ENCODE measurements around the gene NHSL1. TPM values are rescaled to one million over a fixed set of nuclear protein-coding genes. Genes with fewer than 3 reads are reported as not detected.

NHSL1 gene
- total and polyA plus RNA-seq, 9 of the 15 experiments (the other 6 are each of a cell fraction or from before 2014, with no cell fraction given) = 0.09 to 0.20 TPM; not detected in 7

DNA sequence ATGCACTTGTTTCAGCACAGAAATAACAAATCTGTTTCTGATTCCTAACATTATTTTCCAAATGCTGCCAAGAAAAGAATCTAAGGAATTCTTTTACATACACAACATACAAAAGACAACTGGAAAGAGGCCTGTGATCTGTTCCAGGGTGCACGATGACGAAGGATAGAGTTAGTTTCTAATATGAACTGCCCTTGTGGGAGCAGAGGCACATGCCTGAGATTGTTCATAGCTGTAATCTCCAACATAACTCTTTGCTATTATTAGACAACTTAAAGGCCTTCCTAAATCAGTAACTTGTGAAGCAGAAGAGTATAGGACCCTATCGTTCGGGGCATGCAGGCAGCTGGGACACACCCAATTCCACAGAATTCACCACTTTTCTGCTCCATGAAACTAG, 41.2 kb upstream of the NHSL1 start (continued):
- TF ChIP-seq ELF2 (CRISPR knock-in tag; IDR thresholded peaks at IDR 0.05) (no peak), ZNF324 (CRISPR knock-in tag; IDR thresholded peaks at IDR 0.05) (no peak)

- intact Hi-C loops (cut with micrococcal nuclease) = no loop called here
- no peak overlapping the region for H3K9ac ChIP-seq (ENCODE audit: insufficient read depth in 1 of 2, low read depth in 2 of 2, low read length in 2 of 2)
- no peaks in the 10 kb centered on the region for H4K20me1 ChIP-seq (replicated peaks; ENCODE audit: control insufficient read depth, insufficient read depth, low read length)
- DNase-seq (ENCODE audit: extremely low read depth in 1 of 4, low spot score in 3 of 4) (no peak), FAIRE-seq (no peak), ATAC-seq (no peak)
- no peak overlapping the region for H3K27ac ChIP-seq (ENCODE audit: extremely low read depth, low read depth, low read length)
- in situ Hi-C loops (cut with MboI) = no loop called here
- peaks cover 10 to 15% of the 10 kb centered on the region in 2 experiments for H3K27me3 ChIP-seq (ENCODE audit: control insufficient read depth in 2 of 2, insufficient read depth in 2 of 2, low read length in 2 of 2)
- H3K4me2 ChIP-seq (ENCODE audit: insufficient read depth, low read length) = no peak overlapping the region
- H3K4me3 ChIP-seq = no peak overlapping the region
- WGBS (ENCODE audit: insufficient coverage, low coverage, missing lambda C conversion rate) = 0% methylated on average over 1 of the region's 1 CpG
- H3K79me2 ChIP-seq (ENCODE audit: control insufficient read depth, insufficient read depth, low read length) = no peaks in the 10 kb centered on the region
- no peak for TF ChIP-seq TCF3 (CRISPR knock-in tag; IDR thresholded peaks at IDR 0.05)
- H3K9me3 ChIP-seq (replicated peaks; ENCODE audit: control insufficient read depth, insufficient read depth, low read depth, low read length) = no peaks in the 10 kb centered on the region
- H3K36me3 ChIP-seq (ENCODE audit: control insufficient read depth, insufficient read depth, low read length) = no peaks in the 10 kb centered on the region
- BruUV-seq (replicated peaks) = no TSS peak
- no peak overlapping the region for H2AFZ ChIP-seq (ENCODE audit: low read depth, low read length)
- H3K4me1 ChIP-seq (replicated peaks in 1 of 2; ENCODE audit: control insufficient read depth in 2 of 2, insufficient read depth in 2 of 2, low read length in 2 of 2) = no peaks in the 10 kb centered on the region
- no peaks in the 10 kb centered on the region for H3K9me1 ChIP-seq (ENCODE audit: control insufficient read depth, insufficient read depth, low read length)
- ChIA-PET CTCF (ENCODE audit: low intra/inter-chr PET ratio) (no interaction called here), POLR2A (no interaction called here)
Observed at GRCh38 chr6:138539876-138540275, 40.6 kb upstream of the NHSL1 start.

DNA sequence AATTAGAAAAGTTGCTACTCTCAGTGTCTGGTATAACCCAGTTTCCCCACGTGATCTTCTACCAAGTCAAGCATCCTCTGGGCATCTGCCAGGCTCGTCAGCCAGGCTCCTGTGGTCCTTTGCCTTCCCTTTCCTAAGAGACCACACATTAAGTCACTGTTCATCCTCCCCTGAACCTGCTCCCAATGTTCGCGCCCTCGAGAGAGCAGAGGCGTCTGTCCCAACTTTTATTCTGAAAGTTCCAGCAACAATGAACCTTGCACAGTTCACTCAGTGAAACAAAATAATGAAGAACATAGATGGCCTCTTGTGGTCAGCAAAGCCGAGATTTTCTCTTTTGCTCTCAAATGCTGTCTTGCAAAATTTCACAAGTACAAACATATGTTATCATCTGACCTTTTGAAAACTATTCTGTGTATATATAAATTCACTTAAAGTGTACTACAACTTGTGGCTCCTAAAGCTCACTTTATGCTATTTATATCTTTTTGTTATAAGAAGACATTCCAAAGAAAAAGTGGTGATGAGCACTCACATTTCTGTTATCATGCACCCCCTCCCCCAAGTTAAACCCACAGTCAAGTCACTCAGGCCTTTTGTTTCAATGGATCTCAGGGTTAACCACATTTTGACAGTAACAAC, 39.2 kb upstream of the NHSL1 start:
- POLR2A ChIA-PET = interaction anchor here (0.7 kb wide), 1 partner anchor 8 kb away, joined by 3 read pairs; no protein-coding TSS in a partner anchor
- H3K79me2 ChIP-seq (ENCODE audit: control insufficient read depth, insufficient read depth, low read length) = no peaks in the 10 kb centered on the region
- TF ChIP-seq, protein P1, sequence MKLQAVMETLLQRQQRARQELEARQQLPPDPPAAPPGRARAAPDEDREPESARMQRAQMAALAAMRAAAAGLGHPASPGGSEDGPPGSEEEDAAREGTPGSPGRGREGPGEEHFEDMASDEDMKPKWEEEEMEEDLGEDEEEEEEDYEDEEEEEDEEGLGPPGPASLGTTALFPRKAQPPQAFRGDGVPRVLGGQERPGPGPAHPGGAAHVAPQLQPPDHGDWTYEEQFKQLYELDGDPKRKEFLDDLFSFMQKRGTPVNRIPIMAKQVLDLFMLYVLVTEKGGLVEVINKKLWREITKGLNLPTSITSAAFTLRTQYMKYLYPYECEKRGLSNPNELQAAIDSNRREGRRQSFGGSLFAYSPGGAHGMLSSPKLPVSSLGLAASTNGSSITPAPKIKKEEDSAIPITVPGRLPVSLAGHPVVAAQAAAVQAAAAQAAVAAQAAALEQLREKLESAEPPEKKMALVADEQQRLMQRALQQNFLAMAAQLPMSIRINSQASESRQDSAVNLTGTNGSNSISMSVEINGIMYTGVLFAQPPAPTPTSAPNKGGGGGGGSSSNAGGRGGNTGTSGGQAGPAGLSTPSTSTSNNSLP (IDR thresholded peaks at IDR 0.05; ENCODE audit: borderline replicate concordance, low read depth, low read length) = no peak
- TF ChIP-seq BACH1 (tag; IDR thresholded peaks at IDR 0.05) (no peak), ZBTB26 (CRISPR knock-in tag; IDR thresholded peaks at IDR 0.05) (no peak), RBM14 (IDR thresholded peaks at IDR 0.05; ENCODE audit: borderline replicate concordance, insufficient read depth, low read depth, low read length) (no peak), MTF1 (CRISPR knock-in tag; IDR thresholded peaks at IDR 0.05; ENCODE audit: borderline replicate concordance) (no peak)

More for the DNA sequence above, 39.2 kb upstream of the NHSL1 start:
- intact Hi-C loops (cut with micrococcal nuclease) = no loop called here
- Histone ChIP-seq H3K4me3 (no peak overlapping the region), H3K4me2 (ENCODE audit: insufficient read depth, low read length) (no peak overlapping the region), H3K36me3 (ENCODE audit: control insufficient read depth, insufficient read depth, low read length) (no peaks in the 10 kb centered on the region), H3K27ac (ENCODE audit: extremely low read depth, low read depth, low read length) (no peak overlapping the region), H3K9me1 (ENCODE audit: control insufficient read depth, insufficient read depth, low read length) (no peaks in the 10 kb centered on the region), H3K27me3 (ENCODE audit: control insufficient read depth in 2 of 2, insufficient read depth in 2 of 2, low read length in 2 of 2) (peaks cover 10 to 13% of the 10 kb centered on the region in 2 experiments), H3K9me3 (replicated peaks; ENCODE audit: control insufficient read depth, insufficient read depth, low read depth, low read length) (no peaks in the 10 kb centered on the region), H3K4me1 (replicated peaks in 1 of 2; ENCODE audit: control insufficient read depth in 2 of 2, insufficient read depth in 2 of 2, low read length in 2 of 2) (no peaks in the 10 kb centered on the region), H2AFZ (ENCODE audit: low read depth, low read length) (no peak overlapping the region), H3K9ac (ENCODE audit: insufficient read depth in 1 of 2, low read depth in 2 of 2, low read length in 2 of 2) (no peak overlapping the region), H4K20me1 (replicated peaks; ENCODE audit: control insufficient read depth, insufficient read depth, low read length) (no peaks in the 10 kb centered on the region)
- ATAC-seq (no peak), DNase-seq (ENCODE audit: extremely low read depth in 1 of 4, low spot score in 3 of 4) (no peak), FAIRE-seq (no peak)
- BruUV-seq (replicated peaks) = no TSS peak
- CTCF ChIA-PET (ENCODE audit: low intra/inter-chr PET ratio) = interaction anchor here (0.6 kb wide), 1 partner anchor 25 kb away, joined by 3 read pairs; no protein-coding TSS in a partner anchor
- in situ Hi-C loops (cut with MboI) = no loop called here
- 2% methylated on average over 7 of the region's 7 CpGs for WGBS (ENCODE audit: insufficient coverage, low coverage, missing lambda C conversion rate)

Data from K562 (cell line).